A673 (cell line): Measurements from ENCODE around the gene COBLL1. TPM values are rescaled to one million over a fixed set of nuclear protein-coding genes. Genes with fewer than 3 reads are reported as not detected.

Experiments used
- BruUV-seq: library from RNA; stranded (reverse); fragments of 400-500 nt; replicated peaks from 2 replicates; lab custom pipeline; 2021; lab: Mats Ljungman, UMichigan
- CTCF ChIA-PET: fragments of 300-600 bp; sonication (Branson Sonifier 250); formaldehyde crosslinking; loops from one replicate; lab custom pipeline; 2022; ENCODE audit warnings: antibody characterized with exemption; lab: Charles Lee
- POLR2A ChIA-PET: fragments of 300-600 bp; sonication (Branson Sonifier 250); formaldehyde crosslinking; loops from one replicate; lab custom pipeline; 2022; ENCODE audit warnings: antibody characterized with exemption; ENCODE audit not compliant: low non-redundant PET; lab: Charles Lee
- DNase-seq: peaks from one replicate; pipeline ENCODE4 v3.0.0-alpha.2; 2015; ENCODE audit warnings: low spot score
- H3K27ac ChIP-seq: fragments of 200-600 bp; sonication (generic); 2 replicates; pipeline ENCODE4 v1.5.1; 2016; ENCODE audit warnings: mixed run types, low read depth, mild to moderate bottlenecking, mixed read lengths, antibody characterized with exemption, low read length; ENCODE audit not compliant: poor library complexity, severe bottlenecking
- H3K27me3 ChIP-seq: fragments of 200-600 bp; sonication (generic); replicated peaks from 2 replicates; pipeline ENCODE4 v1.6.1; 2017; ENCODE audit warnings: mixed run types, low read depth, mild to moderate bottlenecking, mixed read lengths, antibody characterized with exemption, low read length; ENCODE audit not compliant: insufficient read depth, poor library complexity
- H3K36me3 ChIP-seq: fragments of 200-600 bp; sonication (generic); 2 replicates; pipeline ENCODE4 v1.6.1; 2016; ENCODE audit warnings: mixed run types, mild to moderate bottlenecking, mixed read lengths, antibody characterized with exemption, low read length; ENCODE audit not compliant: insufficient read depth, poor library complexity, severe bottlenecking
- H3K4me1 ChIP-seq: fragments of 200-600 bp; sonication (generic); 2 replicates; pipeline ENCODE4 v1.6.1; 2017; ENCODE audit warnings: mixed run types, mild to moderate bottlenecking, mixed read lengths, antibody characterized with exemption, low read length; ENCODE audit not compliant: insufficient read depth, poor library complexity, severe bottlenecking
- H3K4me3 ChIP-seq: fragments of 200-600 bp; sonication (generic); 2 replicates; pipeline ENCODE4 v1.5.1; 2016; ENCODE audit warnings: low read depth, mixed run types, mild to moderate bottlenecking, mixed read lengths, low read length; ENCODE audit not compliant: poor library complexity, severe bottlenecking
- H3K9me3 ChIP-seq: fragments of 200-600 bp; sonication (generic); 2 replicates; pipeline ENCODE4 v1.6.1; 2016; ENCODE audit warnings: mixed run types, low read depth, mild to moderate bottlenecking, mixed read lengths, antibody characterized with exemption, low read length; ENCODE audit not compliant: poor library complexity, severe bottlenecking
- EZH2 ChIP-seq: fragments of 200-600 bp; sonication (generic); IDR thresholded peaks from 2 replicates; pipeline ENCODE4 v1.6.1; 2017; ENCODE audit warnings: borderline replicate concordance, low read depth, mild to moderate bottlenecking, mixed read lengths, antibody characterized with exemption, low read length; ENCODE audit not compliant: poor library complexity, severe bottlenecking
- intact Hi-C: fragments of 100-400 bp; cut with micrococcal nuclease; formaldehyde crosslinking; loops from one replicate; pipeline ENCODE4 v1.10.0; 2022; ENCODE audit not compliant: unreplicated experiment
- total RNA-seq: library from RNA; stranded (reverse); gene quantifications from 2 replicates; pipeline ENCODE4 v1.2.3, GENCODE V29; 2021
- TF ChIP-seq, protein P1 (sequence below): fragments of 300-800, 200-600 bp; sonication (generic); conservative IDR thresholded peaks from 2 replicates; pipeline ENCODE4 v1.5.1; 2017; ENCODE audit warnings: low read depth, mild to moderate bottlenecking, antibody characterized with exemption, low read length, moderate library complexity, mixed read lengths

The COBLL1 gene
- total RNA-seq, 1 experiment from 2014 or later, result 6.6 TPM

DNA sequence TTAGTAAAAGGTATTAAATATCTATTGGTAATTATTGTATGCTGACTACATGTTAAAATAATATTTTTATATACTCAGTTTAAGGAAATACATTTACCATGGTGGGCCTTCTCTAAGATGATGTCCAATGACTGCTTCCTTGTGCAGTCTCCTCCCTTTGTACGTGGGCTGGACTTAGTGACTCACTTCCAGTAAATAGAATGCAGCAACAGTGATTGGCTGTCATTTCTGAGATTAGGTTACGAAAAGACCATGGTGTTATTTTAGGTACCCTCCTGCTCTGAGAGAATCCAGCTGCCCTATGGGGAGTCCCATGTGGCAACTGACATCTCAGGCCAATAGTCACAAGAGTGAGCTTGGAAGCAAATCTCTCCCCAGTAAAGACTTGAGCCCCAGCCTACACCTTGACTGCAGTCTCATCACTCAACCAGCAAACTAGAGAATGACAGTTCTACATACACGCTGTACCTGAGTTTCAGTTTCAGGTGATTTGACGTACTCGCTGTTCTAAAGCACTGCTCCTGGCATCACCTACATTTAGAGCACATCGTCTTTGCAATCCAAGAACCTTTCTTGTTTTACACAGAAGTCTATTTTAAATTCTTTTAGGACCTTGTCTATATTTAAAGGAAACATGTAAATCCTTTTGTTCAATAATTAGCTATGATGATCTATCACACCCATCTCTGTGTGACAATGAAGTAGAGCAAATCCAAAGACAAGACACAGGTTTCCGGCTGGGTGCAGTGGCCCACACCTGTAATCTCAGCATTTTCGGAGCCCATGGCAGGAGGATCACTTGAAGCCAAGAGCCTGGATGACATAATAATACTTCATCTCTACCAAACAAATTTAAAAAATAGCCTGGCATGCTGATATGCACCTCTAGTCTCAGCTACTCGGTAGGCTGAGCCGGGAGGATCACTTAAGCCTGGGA lies 87.2 kb downstream of the COBLL1 start:
- H3K4me1 ChIP-seq, result no peaks in the 10 kb centered on the region
- DNase-seq, result no peak
- ChIA-PET CTCF (no interaction called here), POLR2A (no interaction called here)
- H3K9me3 ChIP-seq, result no peaks in the 10 kb centered on the region
- TF ChIP-seq, protein P1, sequence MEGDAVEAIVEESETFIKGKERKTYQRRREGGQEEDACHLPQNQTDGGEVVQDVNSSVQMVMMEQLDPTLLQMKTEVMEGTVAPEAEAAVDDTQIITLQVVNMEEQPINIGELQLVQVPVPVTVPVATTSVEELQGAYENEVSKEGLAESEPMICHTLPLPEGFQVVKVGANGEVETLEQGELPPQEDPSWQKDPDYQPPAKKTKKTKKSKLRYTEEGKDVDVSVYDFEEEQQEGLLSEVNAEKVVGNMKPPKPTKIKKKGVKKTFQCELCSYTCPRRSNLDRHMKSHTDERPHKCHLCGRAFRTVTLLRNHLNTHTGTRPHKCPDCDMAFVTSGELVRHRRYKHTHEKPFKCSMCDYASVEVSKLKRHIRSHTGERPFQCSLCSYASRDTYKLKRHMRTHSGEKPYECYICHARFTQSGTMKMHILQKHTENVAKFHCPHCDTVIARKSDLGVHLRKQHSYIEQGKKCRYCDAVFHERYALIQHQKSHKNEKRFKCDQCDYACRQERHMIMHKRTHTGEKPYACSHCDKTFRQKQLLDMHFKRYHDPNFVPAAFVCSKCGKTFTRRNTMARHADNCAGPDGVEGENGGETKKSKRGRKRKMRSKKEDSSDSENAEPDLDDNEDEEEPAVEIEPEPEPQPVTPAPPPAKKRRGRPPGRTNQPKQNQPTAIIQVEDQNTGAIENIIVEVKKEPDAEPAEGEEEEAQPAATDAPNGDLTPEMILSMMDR, result no peak
- no peak for TF ChIP-seq EZH2
- no peaks in the 10 kb centered on the region for H3K27me3 ChIP-seq
- no TSS peak for BruUV-seq
- no peak overlapping the region for H3K4me3 ChIP-seq
- no peaks in the 10 kb centered on the region for H3K36me3 ChIP-seq
- H3K27ac ChIP-seq, result no peak overlapping the region
- intact Hi-C loops, result no loop called here

DNA sequence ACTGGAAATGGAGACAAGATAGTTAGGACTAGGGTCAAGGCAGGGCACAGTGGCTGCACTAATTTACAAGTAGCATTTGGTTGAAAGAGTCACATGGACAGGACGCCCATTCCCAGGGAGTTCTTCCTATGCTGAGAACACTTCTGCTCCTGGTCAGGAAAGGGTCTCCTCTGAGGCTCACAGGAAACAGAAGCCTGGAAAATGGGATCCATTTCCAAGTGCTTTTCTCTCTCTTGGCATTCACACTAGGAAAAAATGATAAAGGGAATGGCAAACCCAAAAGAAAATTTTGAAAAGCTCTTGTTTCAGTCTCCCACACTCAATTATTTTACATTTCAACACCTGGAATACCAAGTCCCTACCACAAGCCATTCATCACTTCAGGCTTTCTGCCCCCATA lies 88.7 kb downstream of the COBLL1 start:
- ChIA-PET CTCF (no interaction called here), POLR2A (no interaction called here)
- intact Hi-C loops, result no loop called here
- DNase-seq, result no peak
- Histone ChIP-seq H3K4me1 (no peaks in the 10 kb centered on the region), H3K36me3 (no peaks in the 10 kb centered on the region), H3K9me3 (no peaks in the 10 kb centered on the region), H3K27me3 (no peaks in the 10 kb centered on the region), H3K27ac (no peak overlapping the region), H3K4me3 (no peak overlapping the region)
- TF ChIP-seq, protein P1, result no peak
- TF ChIP-seq EZH2, result no peak
- BruUV-seq, result no TSS peak

DNA sequence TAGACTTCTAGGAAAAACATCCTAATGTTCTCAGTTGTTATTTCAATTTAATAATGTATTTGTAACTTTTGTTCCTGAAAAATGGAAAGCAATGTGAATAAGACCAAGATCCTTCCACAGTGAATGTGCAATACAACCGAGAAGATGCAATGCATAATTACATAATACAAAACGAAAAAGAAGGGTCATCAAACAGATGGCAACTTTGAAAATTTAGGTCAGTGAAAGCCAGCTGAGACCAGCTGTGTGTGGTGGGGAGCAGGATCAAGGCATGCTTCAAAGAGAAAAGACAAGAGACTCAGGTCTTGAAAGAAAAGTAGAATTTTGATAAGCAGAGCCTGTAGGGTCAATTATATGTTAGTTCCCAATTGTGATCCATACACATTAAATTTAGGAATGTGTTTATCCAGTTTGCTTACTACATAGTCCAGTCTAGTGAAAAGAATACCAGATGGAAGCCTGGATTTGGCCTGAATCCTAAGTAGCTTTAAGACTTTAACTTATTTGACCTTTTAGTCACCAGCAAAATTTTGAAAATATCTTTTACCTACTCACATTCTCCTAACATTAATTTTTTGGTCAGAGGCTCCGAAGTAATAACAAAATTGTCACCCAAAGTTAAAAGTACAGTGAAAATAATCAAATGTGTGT lies 93.7 kb downstream of the COBLL1 start:
- no peaks in the 10 kb centered on the region for H3K4me1 ChIP-seq
- no peak for DNase-seq
- intact Hi-C loops, result no loop called here
- no peaks in the 10 kb centered on the region for H3K27me3 ChIP-seq
- TF ChIP-seq, protein P1, result no peak
- TF ChIP-seq EZH2, result no peak
- H3K4me3 ChIP-seq, result no peak overlapping the region
- BruUV-seq, result no TSS peak
- no peak overlapping the region for H3K27ac ChIP-seq
- no peaks in the 10 kb centered on the region for H3K36me3 ChIP-seq
- ChIA-PET POLR2A (no interaction called here), CTCF (no interaction called here)
- no peaks in the 10 kb centered on the region for H3K9me3 ChIP-seq
